Measurements from ENCODE around the gene EYS. TPM values are rescaled to one million over a fixed set of nuclear protein-coding genes. Genes with fewer than 3 reads are reported as not detected.

The EYS gene
- total and polyA plus RNA-seq, 9 of the 15 experiments (the other 6 are each of a cell fraction or from before 2014, with no cell fraction given) = 0.03 to 0.36 (median 0.10) TPM; not detected in 2

DNA sequence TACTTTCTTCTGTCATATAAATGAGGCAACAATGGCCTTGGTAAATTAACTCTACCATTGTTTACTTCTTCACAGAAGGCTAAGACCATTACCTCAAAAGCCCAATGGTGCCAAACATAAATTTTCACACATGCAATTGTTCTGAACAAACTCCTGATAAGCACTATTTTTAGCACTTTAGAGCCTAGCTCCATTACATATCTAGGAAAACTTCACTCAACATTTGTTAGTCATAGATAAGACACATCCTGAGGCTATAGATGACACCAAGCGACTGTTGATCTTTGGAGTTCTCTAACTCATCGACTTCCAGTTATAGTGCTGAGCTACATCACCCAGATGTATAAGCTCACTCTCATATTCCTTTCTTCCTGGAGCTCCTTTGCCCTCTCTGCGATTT, 245.9 kb downstream of the EYS start (continued):
- TF ChIP-seq CREBBP (IDR thresholded peaks at IDR 0.05; ENCODE audit: low read depth, low read length) (no peak), RBM34 (IDR thresholded peaks at IDR 0.05; ENCODE audit: borderline replicate concordance, insufficient read depth, low read length) (no peak), CHD2 (IDR thresholded peaks at IDR 0.05; ENCODE audit: low read depth, low read length) (no peak), BRF2 (IDR thresholded peaks at IDR 0.05; ENCODE audit: borderline replicate concordance, insufficient read depth, insufficient read length) (no peak), NCOA2 (IDR thresholded peaks at IDR 0.05; ENCODE audit: partially characterized antibody in 2 of 2) (no peak), CHCHD3 (CRISPR knock-in tag; IDR thresholded peaks at IDR 0.05) (no peak), RUNX1 (IDR thresholded peaks at IDR 0.05; ENCODE audit: low read depth) (no peak), ZSCAN32 (CRISPR knock-in tag; IDR thresholded peaks at IDR 0.05) (no peak), ZBTB40 (IDR thresholded peaks at IDR 0.05) (no peak), ZBTB40 (CRISPR knock-in tag; IDR thresholded peaks at IDR 0.05) (no peak), MCM7 (IDR thresholded peaks at IDR 0.05) (no peak), PTBP1 (IDR thresholded peaks at IDR 0.05; ENCODE audit: low read depth, low read length) (no peak), YY1 (IDR thresholded peaks at IDR 0.05; ENCODE audit: borderline replicate concordance in 1 of 3, control insufficient read depth in 1 of 3, extremely low read depth in 1 of 3, insufficient read depth in 3 of 3, insufficient read length in 1 of 3, insufficient replicate concordance in 2 of 3, low read depth in 1 of 3, low read length in 2 of 3) (no peak)
- TF ChIP-seq, protein P1, sequence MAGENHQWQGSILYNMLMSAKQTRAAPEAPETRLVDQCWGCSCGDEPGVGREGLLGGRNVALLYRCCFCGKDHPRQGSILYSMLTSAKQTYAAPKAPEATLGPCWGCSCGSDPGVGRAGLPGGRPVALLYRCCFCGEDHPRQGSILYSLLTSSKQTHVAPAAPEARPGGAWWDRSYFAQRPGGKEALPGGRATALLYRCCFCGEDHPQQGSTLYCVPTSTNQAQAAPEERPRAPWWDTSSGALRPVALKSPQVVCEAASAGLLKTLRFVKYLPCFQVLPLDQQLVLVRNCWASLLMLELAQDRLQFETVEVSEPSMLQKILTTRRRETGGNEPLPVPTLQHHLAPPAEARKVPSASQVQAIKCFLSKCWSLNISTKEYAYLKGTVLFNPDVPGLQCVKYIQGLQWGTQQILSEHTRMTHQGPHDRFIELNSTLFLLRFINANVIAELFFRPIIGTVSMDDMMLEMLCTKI (IDR thresholded peaks at IDR 0.05; ENCODE audit: partially characterized antibody) = no peak
- TF ChIP-seq, protein P2, sequence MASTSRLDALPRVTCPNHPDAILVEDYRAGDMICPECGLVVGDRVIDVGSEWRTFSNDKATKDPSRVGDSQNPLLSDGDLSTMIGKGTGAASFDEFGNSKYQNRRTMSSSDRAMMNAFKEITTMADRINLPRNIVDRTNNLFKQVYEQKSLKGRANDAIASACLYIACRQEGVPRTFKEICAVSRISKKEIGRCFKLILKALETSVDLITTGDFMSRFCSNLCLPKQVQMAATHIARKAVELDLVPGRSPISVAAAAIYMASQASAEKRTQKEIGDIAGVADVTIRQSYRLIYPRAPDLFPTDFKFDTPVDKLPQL (IDR thresholded peaks at IDR 0.05; ENCODE audit: extremely low read depth, insufficient read length) = no peak
